ENCODE results near the gene PREX1. TPM values are rescaled to one million over a fixed set of nuclear protein-coding genes. Genes with fewer than 3 reads are reported as not detected.

PREX1 gene
- total RNA-seq, 1 donor from 2014 or later, result 11.2 TPM

DNA sequence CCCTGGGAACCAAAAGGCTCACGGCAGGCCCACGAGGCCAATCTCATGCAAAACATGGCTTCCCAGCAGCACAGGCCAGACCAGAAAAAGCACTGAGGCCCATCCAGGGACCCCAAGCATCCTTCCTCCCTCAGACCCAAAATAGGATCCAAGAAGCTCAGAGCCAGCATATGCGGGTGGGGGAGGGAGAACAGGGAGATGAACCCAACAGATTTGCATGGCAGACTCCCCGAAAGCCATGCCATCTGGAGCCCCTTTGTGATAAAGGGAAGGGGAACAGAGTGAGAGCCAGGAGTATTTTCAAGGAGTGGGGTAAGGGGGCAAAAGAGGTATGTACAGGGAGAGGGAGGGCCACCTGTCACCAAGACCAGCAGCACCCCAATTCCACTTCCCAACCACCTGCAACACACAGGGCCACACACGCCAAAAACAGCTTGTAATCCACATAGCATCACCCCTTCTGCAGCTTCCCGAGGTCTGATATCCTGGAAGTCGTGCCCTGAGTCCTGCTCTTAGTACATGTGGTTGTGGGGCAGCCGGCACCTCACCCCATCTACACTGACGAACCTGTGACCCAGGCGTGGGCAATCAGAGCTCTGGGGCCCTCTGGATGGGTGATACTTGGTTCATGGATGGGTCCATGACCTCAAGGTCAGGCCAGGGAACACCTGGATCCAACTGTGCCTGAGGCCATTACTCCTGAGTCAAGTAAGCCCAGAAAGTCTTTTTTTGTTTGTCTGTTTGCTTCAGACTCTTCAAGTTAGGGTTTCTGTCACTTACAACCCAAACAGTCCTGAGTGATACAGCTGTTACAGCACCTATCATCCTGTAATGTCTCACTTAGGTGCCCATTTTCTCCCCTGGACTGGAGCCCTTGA, 24.4 kb downstream of the PREX1 start:
- peaks cover 60% of the 10 kb centered on the region for H3K4me1 ChIP-seq
- no peak for DNase-seq
- TF ChIP-seq, protein P1, sequence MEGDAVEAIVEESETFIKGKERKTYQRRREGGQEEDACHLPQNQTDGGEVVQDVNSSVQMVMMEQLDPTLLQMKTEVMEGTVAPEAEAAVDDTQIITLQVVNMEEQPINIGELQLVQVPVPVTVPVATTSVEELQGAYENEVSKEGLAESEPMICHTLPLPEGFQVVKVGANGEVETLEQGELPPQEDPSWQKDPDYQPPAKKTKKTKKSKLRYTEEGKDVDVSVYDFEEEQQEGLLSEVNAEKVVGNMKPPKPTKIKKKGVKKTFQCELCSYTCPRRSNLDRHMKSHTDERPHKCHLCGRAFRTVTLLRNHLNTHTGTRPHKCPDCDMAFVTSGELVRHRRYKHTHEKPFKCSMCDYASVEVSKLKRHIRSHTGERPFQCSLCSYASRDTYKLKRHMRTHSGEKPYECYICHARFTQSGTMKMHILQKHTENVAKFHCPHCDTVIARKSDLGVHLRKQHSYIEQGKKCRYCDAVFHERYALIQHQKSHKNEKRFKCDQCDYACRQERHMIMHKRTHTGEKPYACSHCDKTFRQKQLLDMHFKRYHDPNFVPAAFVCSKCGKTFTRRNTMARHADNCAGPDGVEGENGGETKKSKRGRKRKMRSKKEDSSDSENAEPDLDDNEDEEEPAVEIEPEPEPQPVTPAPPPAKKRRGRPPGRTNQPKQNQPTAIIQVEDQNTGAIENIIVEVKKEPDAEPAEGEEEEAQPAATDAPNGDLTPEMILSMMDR (IDR thresholded peaks at IDR 0.05; ENCODE audit: borderline replicate concordance), result no peak
- H3K9me3 ChIP-seq (replicated peaks), result peaks cover 16% of the 10 kb centered on the region
- intact Hi-C loops (cut with micrococcal nuclease), result no loop called here
- H3K27me3 ChIP-seq (ENCODE audit: low read depth), result no peaks in the 10 kb centered on the region
- no peaks in the 10 kb centered on the region for H3K36me3 ChIP-seq
- H3K27ac ChIP-seq (replicated peaks), result no peak overlapping the region
- no peak overlapping the region for H3K4me3 ChIP-seq

DNA sequence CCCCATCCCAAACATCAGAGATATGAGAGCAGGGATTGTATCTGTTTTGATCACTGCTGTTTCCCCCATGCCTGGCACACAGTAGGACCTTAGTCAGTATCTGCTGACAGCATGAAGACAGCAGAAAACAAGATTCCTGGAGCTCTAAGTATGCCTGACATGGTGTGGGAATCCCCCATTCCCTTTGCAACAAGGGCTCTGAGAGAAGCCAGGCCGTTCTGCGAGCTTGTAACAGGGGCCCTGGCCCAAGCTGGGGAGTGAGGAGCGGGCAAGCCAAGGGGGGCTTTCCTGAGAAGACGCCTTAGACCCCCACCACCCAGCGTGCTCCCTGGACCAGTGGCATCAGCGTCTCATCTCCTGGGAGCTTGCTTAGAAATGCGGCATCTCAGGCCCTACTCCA, 25.2 kb downstream of the PREX1 start:
- Histone ChIP-seq H3K27ac (replicated peaks) (no peak overlapping the region), H3K4me3 (no peak overlapping the region), H3K9me3 (replicated peaks) (peaks cover 16% of the 10 kb centered on the region), H3K27me3 (ENCODE audit: low read depth) (no peaks in the 10 kb centered on the region), H3K4me1 (peaks cover 52% of the 10 kb centered on the region), H3K36me3 (no peaks in the 10 kb centered on the region)
- intact Hi-C loops (cut with micrococcal nuclease), result no loop called here
- TF ChIP-seq, protein P1 (IDR thresholded peaks at IDR 0.05; ENCODE audit: borderline replicate concordance), result no peak
- DNase-seq, result no peak

DNA sequence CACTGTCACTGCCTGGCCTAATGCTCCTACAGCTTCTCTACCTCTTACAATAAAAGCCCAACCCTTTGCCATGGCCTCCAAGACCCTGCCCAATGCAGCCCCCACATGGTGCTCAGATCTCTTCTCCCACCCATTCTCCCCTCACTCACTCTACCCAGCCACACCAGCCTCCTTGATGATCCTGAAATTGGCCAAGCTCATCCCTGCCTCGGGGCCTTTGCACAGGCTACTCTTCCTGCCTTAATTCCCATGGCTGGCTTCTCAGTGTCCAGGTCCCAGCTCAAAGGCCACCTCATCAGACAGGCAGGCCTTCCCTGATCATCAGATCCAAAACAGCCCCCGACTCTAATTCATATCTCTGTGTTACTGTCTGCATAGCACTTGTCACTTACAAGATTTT, 25.6 kb downstream of the PREX1 start:
- no peak overlapping the region for H3K4me3 ChIP-seq
- TF ChIP-seq, protein P1 (IDR thresholded peaks at IDR 0.05; ENCODE audit: borderline replicate concordance), result no peak
- DNase-seq, result no peak
- intact Hi-C loops (cut with micrococcal nuclease), result no loop called here
- H3K27me3 ChIP-seq (ENCODE audit: low read depth), result no peaks in the 10 kb centered on the region
- H3K36me3 ChIP-seq, result no peaks in the 10 kb centered on the region
- H3K27ac ChIP-seq (replicated peaks), result no peak overlapping the region
- peaks cover 11% of the 10 kb centered on the region for H3K9me3 ChIP-seq (replicated peaks)
- H3K4me1 ChIP-seq, result peaks cover 49% of the 10 kb centered on the region

DNA sequence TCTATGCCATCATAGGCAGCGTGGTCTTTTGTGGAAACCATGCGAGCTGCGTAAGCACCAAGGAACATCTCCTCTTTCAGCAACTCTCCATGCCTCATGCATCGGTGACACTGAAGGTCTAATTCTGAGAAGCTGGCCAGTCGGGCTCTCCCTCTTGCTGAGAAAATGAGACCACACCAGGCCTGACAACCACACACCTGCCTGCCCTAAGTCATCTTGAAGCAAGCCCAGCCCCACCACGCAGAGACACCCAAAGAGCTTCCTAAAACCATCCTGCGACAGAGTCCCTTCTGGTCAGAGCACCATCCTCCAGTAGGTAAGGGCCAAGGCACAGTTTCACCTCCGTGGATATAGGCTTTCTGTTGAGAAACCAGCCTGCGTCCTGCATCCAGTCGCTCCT, 26.6 kb downstream of the PREX1 start:
- Histone ChIP-seq H3K9me3 (replicated peaks) (peaks cover 4% of the 10 kb centered on the region), H3K4me3 (no peak overlapping the region), H3K27me3 (ENCODE audit: low read depth) (no peaks in the 10 kb centered on the region), H3K27ac (replicated peaks) (no peak overlapping the region), H3K36me3 (no peaks in the 10 kb centered on the region), H3K4me1 (peaks cover 42% of the 10 kb centered on the region)
- no peak for DNase-seq
- TF ChIP-seq, protein P1 (IDR thresholded peaks at IDR 0.05; ENCODE audit: borderline replicate concordance), result no peak
- intact Hi-C loops (cut with micrococcal nuclease), result no loop called here

DNA sequence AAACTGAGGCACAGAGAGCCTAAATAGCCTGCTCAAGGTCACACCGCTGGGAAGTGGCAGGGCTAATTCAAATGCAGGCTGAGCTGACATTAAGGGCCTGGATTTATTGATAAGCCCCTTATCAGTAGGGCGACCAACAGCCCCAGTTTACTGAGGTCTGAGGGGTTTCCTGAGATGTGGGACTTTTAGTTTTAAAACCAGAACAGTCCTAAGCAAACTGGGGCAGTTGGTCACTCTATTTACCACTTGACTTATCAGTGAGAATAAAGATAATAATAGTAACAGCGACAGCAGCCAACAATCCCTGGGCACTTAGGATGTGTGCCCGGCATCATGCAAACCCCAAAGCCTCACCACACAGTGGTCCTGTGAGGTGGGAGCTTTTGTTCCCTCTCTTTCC, 27.6 kb downstream of the PREX1 start:
- peaks cover 4% of the 10 kb centered on the region for H3K9me3 ChIP-seq (replicated peaks)
- H3K27me3 ChIP-seq (ENCODE audit: low read depth), result no peaks in the 10 kb centered on the region
- H3K4me1 ChIP-seq, result peaks cover 32% of the 10 kb centered on the region
- intact Hi-C loops (cut with micrococcal nuclease), result no loop called here
- no peak overlapping the region for H3K4me3 ChIP-seq
- TF ChIP-seq, protein P1 (IDR thresholded peaks at IDR 0.05; ENCODE audit: borderline replicate concordance), result no peak
- DNase-seq, result no peak
- no peak overlapping the region for H3K27ac ChIP-seq (replicated peaks)
- no peaks in the 10 kb centered on the region for H3K36me3 ChIP-seq
